Suppressor macrophage treated with lipopolysaccharide for 4 hours (primary cell): ENCODE results near the gene PPP1R14C.

Experiments used
- DNase-seq: peaks from one replicate; pipeline ENCODE4 v3.0.0-alpha.2; 2020

The PPP1R14C gene

DNA sequence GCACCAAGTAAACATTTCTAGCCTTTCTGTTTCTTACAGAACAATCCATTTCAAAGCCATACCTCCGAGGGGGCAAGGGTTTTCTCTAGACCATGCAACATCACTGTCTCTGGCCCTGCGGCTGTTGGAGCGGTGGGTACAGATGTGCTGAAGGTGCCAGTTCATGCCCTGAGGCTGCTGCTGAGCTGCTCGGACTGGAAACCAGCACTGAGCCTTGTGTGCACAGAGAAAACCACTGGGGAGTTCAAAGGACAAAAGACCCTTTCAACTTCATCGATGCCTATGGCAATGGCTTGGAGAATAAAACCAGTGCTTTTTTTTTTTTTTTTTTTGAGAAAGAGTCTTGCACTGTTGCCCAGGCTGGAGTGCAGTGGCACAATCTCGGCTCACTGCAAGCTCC is 132.6 kb downstream of the PPP1R14C start:
- DNase-seq, result no peak

DNA sequence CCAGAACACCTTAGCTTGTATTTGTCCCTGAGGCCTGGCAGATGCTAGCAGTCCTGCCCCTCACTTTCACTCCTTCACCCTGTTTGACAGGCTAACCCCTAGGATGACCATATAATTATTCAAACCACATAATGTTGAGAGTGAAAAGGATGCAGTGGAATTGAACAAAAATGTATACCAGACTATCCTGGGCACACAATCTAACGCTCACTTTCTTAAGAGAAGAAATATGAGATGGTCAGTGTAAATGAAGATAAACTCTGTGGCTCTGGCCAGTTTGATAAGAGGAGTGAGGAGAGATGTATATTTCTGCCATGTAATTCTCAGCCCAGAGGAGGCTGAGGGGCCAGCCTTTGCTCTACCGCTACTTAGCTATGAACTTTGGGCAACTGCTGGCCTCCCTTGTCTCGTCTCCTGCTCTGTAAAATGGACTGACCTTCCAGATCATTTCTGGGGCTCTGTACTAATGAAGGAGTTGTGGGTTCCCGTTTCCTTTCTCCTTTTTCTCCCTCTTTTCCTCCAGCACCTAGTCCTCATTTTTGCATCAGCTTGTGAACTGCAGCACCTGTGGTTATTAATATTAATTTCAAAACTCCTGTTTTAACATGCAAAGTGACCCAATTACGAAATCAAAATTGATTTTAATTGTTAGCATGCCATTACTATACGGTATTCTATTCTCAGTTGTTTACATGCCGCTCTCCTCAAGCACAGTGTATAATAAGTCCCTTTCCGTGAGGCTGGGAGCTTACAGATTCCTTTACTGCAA is 133.5 kb downstream of the PPP1R14C start:
- no peak for DNase-seq

DNA sequence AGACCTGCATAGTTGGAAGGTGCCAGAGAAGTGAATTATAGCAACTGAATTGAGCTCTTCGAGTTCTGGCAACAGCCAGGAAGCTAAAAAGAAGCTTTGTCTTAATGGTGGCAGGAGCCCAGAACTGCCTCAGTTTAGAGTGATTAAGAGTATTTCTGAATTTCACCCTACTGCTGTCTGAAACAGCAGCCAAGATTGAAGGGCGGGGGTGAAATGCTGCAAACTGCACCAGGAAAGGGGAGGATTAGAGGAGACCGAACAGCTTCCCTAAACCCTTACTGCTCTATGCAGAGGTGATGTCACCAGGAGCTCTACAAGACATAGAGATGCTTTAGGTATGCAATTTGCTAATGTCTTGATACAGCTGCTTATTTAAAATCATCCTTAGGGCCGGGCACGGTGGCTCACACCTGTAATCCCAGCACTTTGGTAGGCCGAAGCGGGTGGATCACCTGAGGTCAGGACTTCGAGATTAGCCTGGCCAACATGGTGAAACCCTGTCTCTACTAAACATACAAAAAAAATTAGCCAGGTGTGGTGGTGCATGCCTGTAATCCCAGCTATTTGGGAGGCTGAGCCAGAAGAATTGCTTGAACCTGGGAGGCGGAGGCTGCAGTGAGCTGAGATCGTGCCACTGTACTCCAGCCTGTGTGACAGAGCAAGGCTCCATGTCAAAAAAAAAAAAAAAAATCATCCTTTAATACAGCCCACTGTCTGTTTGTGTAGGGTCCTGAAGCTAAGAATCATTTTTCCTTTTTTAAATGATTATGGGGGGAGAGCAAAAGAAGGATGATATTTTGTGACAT is 134.3 kb downstream of the PPP1R14C start:
- no peak for DNase-seq

DNA sequence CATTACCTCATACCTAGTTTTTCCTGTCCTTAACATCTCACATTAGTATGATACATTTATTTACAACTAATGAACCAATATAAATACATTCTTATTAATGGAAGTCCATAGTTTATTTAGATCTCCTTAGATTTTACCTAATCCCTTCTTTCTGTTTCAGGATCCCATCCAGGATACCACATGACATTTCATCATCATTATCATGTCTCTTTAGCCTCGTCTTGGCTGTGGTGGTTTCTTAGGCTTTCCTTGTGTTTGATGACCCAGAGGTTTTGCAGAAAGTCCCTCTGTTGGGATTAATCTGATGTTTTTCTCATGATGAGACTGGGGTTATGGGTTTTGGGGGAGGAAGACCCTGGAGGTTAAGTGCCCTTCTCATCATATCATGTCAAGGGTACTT is 136.7 kb downstream of the PPP1R14C start:
- no peak for DNase-seq

DNA sequence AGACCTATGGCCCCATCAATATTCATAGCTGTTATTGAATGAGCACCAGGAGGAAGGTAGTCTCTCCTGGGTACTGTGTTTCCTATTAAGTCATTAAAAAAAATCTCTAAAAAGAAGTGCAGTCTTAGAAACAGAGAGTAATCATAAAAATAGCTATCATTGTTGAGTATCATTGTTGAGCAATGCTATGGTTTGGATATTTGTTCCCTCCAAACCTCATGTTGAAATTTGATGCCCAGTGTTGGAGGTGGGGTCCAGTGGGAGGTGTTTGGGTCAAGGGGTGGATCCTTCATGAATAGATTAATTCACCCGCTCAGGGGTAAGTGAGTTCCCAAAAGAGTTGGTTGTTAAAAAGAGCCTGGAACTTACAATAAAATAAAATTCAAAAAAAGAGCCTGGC is 137.9 kb downstream of the PPP1R14C start:
- DNase-seq, result no peak

DNA sequence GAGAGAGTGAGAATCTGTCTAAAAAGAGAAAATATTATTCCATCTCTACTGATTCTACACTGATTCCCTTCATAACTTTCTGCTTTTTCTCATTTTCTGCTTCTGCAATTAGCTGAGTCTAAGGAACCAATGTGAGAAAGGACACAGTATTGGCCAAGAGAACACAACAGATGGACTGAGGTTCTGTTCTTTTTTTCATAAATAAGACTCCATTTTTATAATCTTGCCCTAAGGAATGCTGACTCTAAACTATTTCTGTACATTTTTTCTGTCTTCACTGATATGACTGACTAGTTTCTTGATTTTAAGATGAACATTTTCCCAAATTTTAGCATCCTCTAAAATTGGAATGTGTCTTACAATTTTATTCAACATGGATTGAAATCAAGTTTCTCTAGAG is 138.9 kb downstream of the PPP1R14C start:
- DNase-seq, result no peak

DNA sequence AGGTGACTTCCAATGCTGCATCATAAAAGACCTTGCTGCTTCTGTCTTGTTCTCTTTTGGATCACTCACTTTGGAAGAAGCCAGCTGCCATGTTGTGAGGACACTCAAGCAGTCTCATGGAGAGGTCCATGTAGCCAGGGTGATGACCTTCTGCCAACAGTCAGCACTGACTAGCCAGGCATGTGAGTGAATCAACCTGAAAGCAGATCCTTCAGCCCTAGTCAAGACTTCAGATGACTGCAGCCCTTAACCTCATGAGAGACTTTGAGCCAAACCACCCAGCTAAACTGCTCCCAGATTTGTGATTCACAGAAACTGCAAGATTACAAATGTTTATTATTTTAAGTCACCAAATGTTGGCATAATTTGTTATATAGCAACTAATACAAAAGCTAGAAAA is 140.0 kb downstream of the PPP1R14C start:
- no peak for DNase-seq

DNA sequence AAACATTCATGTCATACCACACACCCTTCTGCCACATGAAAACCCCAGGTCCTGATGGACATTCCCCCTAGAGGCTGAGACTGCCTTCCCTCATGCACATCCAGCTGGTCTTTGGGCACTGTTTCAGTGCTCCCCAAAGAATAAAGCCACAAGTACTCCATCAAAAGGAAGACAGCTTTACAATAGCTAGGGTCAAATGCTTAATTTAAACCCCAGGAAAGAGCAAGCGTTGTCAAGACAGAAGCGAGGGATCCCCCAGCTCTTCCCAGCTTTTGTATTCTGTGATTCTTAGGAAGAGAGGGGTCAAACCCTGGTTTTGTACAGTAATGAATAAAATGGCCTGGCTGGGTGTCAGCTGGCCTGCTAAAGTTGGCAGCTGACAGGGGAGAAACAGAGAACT is 143.6 kb downstream of the PPP1R14C start:
- no peak for DNase-seq

DNA sequence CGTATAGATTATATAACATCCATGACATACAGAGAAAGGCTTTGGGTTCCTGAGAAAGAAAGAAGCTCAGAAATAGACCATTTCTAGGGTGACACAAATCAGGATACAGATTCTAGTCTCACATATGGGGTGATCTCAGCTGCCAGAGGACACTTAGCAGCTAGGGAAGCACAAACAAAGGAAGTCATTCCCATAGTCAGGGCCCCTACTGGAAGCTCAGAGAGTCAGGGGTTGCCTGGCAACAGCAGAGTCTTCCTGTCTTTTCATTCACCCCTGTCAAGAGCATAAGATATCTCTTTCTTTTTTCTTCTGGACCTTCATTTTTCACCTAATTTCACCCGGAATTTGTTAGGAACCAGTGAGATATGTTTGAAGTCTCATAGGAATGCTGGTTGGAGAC is 144.1 kb downstream of the PPP1R14C start:
- no peak for DNase-seq

DNA sequence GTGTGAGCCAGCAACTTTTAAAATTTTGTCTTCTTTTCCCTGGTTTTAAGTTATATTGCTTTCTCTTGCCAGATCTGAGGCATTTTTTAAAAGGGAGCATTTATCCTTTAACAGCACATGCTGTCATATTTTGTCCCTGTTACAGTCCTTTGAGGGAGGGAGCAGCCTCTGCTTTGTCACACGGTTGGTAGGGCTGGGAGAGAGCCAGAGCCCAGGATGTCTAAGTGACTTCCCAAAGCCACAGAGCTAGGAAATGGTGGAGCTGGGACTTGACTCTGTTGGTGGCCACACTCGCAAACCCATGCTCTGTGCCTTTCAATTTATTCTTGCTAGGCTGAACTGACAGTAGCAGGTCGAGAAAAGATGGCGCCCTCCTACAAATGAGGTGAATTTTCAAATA is 145.6 kb downstream of the PPP1R14C start:
- no peak for DNase-seq

DNA sequence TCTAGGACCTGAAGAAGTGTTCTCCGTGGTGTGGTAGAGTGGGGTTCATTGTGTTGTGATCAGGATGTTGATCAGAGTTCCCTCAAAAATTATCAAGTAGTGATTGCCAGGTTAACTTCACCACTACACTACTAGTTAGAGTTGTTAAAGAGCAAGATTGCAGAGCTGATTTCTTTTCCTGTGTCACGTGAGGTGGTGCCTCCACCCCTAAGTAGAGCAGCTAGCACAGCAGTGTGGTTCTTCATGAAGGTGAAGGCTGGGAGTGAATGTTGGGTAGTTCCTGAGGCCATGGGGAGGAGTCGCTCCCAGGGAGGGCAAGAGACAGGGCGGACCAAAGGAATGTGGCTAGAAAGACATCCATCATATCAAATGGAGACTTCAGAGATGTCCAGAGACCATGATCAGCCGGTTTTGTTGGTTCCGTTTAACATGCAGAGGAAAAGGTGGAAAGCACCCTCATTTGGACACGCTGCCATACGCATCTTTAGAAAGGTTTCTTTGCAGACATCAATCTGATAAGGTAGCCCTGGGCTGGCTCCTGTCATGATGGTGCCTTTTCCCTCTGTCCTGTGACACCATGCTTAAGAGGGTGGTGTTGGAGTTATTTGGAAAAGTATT is 146.7 kb downstream of the PPP1R14C start:
- no peak for DNase-seq

DNA sequence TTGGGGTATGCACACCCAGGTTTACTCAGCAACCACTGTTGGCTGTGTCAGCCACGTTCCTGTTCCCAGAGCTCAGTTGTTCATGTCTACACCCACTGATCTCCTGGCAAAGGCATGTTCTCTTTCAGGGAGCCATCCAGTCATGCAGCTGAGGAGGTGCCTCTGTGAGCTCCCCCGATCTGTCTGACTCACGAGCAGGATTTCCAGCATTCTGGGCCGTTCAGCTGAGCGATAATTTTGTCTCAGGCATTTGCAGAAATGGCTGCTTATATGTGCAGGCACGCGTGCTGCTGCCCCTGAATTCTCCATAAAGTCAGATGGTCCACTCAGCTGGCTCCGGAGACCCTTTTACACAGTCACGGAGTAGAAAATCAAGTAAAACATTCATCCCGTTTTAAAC is 147.6 kb downstream of the PPP1R14C start:
- peak; percentile 9 for DNase-seq

DNA sequence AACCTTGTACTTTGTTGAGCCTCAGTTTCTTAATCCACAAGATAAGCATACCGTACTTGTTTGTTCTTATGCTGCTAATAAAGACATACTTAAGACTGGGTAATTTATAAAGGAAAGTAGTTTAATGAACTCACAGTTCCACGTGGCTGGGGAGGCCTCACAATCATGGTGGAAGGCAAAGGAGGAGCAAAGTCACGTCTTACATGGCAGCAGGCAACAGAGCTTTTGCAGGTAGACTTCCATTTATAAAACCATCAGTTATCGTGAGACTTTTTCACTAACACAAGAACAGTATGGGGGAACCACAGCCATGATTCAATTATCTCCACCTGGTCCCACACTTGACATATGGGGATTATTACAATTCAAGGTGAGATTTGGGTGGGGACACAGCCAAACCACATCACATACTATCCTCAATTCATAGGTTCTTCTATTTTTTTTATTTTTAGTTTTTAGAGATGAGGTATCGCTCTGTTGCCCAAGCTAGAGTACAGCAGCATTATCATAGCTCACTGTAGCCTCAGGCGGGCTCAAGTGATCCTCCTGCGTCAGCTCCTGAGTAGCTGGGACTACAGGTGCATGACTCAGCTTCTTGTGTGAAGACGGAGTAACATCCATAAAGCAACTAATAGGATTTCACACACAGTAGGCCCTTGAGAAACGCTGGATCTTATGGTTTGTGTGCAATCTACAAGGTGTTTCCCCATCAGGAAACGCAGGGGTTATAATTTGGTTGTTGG is 149.3 kb downstream of the PPP1R14C start:
- DNase-seq, result no peak

DNA sequence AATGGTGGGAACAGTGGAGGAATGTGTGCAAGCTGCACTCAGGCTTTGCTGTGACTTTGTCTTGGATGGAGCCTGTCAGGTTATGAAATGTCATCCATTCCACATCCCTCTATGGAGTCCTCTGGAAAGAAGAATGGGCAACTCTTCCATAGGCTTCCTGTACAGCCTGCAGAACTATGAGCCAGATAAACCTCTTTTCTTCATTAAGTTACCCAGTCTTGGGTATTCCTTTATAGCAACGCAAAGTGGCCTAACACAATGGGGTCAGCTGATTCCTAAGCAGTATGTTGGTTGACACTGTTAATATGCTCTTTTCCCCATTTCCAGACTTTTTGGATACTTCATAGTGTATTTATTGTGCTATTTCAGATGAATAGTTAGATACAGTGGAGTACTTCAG is 150.2 kb downstream of the PPP1R14C start:
- no peak for DNase-seq

DNA sequence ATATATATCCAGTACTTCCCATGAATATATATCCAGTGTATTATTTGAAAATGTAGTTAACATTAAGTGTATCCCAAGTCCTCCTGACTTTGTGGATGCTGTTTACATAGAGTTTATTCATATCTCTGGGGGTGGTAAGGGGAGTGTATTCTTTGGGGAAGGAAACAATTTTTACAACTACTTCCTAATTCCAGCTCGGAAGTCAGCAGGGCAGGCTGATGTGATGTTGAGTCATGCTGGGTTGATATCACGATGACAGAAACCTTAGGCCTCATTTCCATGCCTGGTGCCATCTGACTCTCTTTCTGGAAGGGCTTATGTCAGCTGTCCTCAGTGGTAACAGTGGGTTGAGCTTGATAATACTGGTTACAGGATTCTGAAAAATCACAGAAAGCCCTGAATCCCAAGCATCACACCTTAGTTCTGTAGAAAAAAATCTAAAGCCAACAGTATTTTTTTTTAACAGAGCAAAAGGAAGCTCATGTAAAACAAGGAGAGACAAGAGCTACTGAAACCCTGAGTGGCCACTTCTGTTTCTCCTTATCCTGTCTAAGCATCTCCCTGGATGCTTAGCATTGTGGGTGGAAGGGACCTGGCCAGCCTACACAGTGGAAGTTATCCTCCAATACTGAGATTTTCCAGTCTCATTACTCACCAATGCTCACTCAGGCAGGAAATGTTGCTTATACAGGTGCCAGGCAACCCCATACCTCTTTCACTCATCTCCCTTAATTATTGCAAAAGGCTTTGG is 150.8 kb downstream of the PPP1R14C start:
- DNase-seq, result peak; percentile 88

DNA sequence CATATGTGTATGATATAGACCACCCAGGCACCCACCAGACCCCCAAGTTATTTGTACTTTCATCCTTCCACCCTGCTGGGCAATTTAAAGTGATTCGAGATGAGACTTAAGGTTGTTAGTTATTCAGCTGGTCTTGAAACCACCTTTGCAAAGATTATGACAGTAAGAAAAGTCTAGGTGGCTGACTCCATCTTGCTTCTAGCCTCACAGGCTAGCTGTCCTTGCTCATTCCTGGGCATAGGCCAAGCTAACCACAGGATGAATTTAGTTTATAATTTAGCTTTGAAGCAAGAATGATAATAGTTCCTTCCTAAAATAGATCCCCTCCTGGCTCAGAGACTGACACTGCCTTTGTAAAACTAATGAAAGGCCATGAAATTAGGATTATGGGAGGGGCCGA is 154.0 kb downstream of the PPP1R14C start:
- no peak for DNase-seq

DNA sequence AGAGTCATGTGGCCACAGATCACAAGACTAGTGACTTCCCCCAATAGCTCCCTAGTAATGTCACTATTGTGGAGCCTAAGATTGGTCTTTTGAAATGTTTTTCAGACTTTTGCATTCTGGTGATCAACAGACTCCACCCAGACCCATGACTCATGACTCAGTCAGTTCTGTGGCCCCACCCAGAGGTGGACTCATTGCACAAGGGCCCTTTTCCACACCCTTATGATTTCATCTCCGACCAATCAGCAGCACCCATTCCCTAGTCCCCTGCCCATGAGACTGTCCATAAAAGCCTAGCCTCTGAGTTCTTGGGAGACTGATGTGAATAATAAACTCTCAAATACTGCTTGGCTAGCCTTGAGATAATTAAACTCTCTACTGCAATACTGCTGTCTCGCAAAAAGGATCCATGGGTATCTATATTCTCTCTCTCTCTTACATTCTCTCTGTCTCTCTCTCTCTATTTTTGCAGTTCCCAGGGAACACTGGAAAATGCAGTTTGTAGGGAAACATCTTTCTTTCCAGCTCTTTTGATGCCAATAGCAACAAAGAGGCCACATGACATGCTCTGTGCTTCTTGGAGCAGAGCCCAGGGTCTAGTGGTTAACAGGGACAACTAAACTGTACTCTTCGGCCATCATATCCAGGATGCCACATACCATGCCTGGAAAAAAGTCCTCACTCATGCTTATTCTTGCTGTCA is 154.6 kb downstream of the PPP1R14C start:
- DNase-seq, result peak; percentile 56

DNA sequence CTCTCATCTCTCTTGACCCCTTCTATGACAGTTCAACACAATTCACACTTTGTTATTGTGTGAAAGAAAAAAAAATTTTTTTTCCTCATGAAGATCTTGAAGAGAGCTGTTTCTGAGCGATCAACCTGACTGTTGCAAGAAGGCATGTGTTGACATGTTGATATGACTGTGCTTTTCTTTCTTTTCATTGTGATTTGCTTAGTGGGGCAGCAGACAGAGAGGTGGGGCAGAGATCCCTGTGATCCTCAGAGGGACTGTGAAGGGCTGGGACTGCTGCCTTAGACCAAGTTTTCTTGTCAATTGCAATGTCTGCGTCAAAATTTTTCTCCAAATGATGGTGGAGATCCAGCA is 155.2 kb downstream of the PPP1R14C start:
- DNase-seq, result no peak

DNA sequence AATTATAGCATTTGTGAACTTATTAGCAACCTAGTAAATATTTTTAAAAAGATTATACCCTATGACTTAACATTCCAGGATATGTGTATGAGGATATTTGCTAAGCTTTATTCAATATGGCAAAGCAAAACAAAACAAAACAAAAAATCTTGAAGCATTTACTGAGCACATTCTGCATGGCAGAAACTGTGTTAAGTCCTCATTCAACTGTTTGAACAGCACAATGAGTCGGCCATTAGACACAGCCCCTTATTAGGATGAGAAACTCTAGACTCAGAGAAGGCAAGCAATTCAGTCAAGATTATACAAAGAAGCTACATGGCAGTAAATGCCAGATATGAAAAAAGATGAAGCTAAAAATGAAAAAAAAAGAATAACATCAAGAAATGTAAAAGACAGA is 155.8 kb downstream of the PPP1R14C start:
- no peak for DNase-seq
